H1 (cell line): ENCODE results near the gene COQ9. TPM values are rescaled to one million over a fixed set of nuclear protein-coding genes. Genes with fewer than 3 reads are reported as not detected.
A peak's percentile ranks its signal among the peaks of the same experiment; 100 is the strongest.

Experiments
- CTCF ChIA-PET: fragments of 300-600 bp; sonication (Branson Sonifier 250); formaldehyde crosslinking; loops from one replicate; lab custom pipeline; 2021; ENCODE audit not compliant: partially characterized antibody; lab: Charles Lee
- POLR2A ChIA-PET: fragments of 300-600 bp; sonication (Branson Sonifier 250); formaldehyde crosslinking; loops from one replicate; lab custom pipeline; 2021; ENCODE audit warnings: inconsistent platforms; ENCODE audit not compliant: partially characterized antibody; lab: Charles Lee
- DNase-seq, 2 experiments: peaks; one replicate each; pipeline versions ENCODE4 v3.0.0 to v3.0.0-alpha.2; 2010 to 2022; ENCODE audit warnings: low spot score in 2 of 2, low read depth in 1 of 2, mixed read lengths in 1 of 2
- FAIRE-seq: peaks from 2 replicates; lab custom pipeline; 2011; peaks lifted over from hg19 to GRCh38; lab: Jason Lieb, UNC
- H2AFZ ChIP-seq: 2 replicates; pipeline ENCODE4 v1.8.1; 2012; ENCODE audit warnings: low read length, inconsistent platforms
- H2AK5ac ChIP-seq: 2 replicates; pipeline ENCODE4 v1.6.1; 2013; ENCODE audit warnings: low read depth, low read length
- H2BK120ac ChIP-seq: replicated peaks from 2 replicates; pipeline ENCODE3; 2013; ENCODE audit warnings: low read depth, low read length, inconsistent platforms
- H2BK12ac ChIP-seq: 2 replicates; pipeline ENCODE4 v1.6.1; 2013; ENCODE audit warnings: low read depth, low read length
- H2BK15ac ChIP-seq: 2 replicates; pipeline ENCODE4 v1.6.1; 2013; ENCODE audit warnings: low read length
- H2BK20ac ChIP-seq: 2 replicates; pipeline ENCODE4 v1.6.1; 2013; ENCODE audit warnings: low read length
- H2BK5ac ChIP-seq: 2 replicates; pipeline ENCODE4 v1.6.1; 2013; ENCODE audit warnings: low read depth, low read length
- H3K14ac ChIP-seq: 2 replicates; pipeline ENCODE4 v1.6.1; 2013; ENCODE audit warnings: inconsistent platforms; ENCODE audit not compliant: insufficient read length
- H3K18ac ChIP-seq: 2 replicates; pipeline ENCODE4 v1.6.1; 2013; ENCODE audit warnings: low read length; ENCODE audit errors: extremely low read depth
- H3K23ac ChIP-seq: 2 replicates; pipeline ENCODE4 v1.6.1; 2013; ENCODE audit warnings: inconsistent platforms; ENCODE audit not compliant: insufficient read length
- H3K23me2 ChIP-seq: 2 replicates; pipeline ENCODE4 v1.6.1; 2013; ENCODE audit warnings: low read depth, low read length
- H3K27ac ChIP-seq: 2 replicates; pipeline ENCODE4 v1.6.1; 2011; ENCODE audit warnings: low read depth, low read length, inconsistent platforms
- H3K27me3 ChIP-seq, 4 experiments: replicated peaks in 1 of 4; 1 replicate in 1 of 4; 2 replicates in 3 of 4; pipeline versions ENCODE4 v1.6.1 to v1.8.1; 2011 to 2013; ENCODE audit warnings: low read length in 3 of 4, mild to moderate bottlenecking in 3 of 4, inconsistent platforms in 2 of 4, mixed read lengths in 2 of 4, moderate library complexity in 1 of 4; ENCODE audit not compliant: control insufficient read depth in 3 of 4, insufficient read depth in 3 of 4; ENCODE audit errors: extremely low read depth in 1 of 4
- H3K36me3 ChIP-seq, 4 experiments: 2 replicates each; pipeline versions ENCODE4 v1.6.1 to v1.8.1; 2011 to 2013; ENCODE audit warnings: mild to moderate bottlenecking in 4 of 4, low read length in 3 of 4, moderate library complexity in 2 of 4, control low read depth in 1 of 4, inconsistent platforms in 1 of 4; ENCODE audit not compliant: insufficient read depth in 4 of 4, control insufficient read depth in 2 of 4
- H3K4ac ChIP-seq: replicated peaks from 2 replicates; pipeline ENCODE3; 2013; ENCODE audit warnings: low read length, low read depth, mixed read lengths, inconsistent platforms; ENCODE audit not compliant: insufficient read length
- H3K4me1 ChIP-seq, 4 experiments: replicated peaks in 1 of 4; 1 replicate in 1 of 4; 2 replicates in 3 of 4; pipeline versions ENCODE4 v1.6.1 to v1.8.1; 2011 to 2013; ENCODE audit warnings: low read length in 3 of 4, inconsistent platforms in 2 of 4, mixed read lengths in 1 of 4; ENCODE audit not compliant: insufficient read depth in 4 of 4, control insufficient read depth in 3 of 4
- H3K4me2 ChIP-seq, 2 experiments: 2 replicates each; pipeline versions ENCODE4 v1.6.1 to v1.8.1; 2011 to 2013; ENCODE audit warnings: low read depth in 2 of 2, low read length in 2 of 2, control low read depth in 1 of 2, inconsistent platforms in 1 of 2, mild to moderate bottlenecking in 1 of 2; ENCODE audit not compliant: insufficient read depth in 1 of 2
- H3K4me3 ChIP-seq, 4 experiments: fragments of 200-600, 300-600 bp in 1 of 4; sonication (generic), shearing (Covaris generic), sonication (Bioruptor Twin) in 1 of 4; 2 replicates each; pipeline versions ENCODE4 v1.5.1 to v1.8.1; 2011 to 2016; ENCODE audit warnings: low read length in 4 of 4, low read depth in 3 of 4, control low read depth in 2 of 4, inconsistent platforms in 2 of 4, mild to moderate bottlenecking in 2 of 4, mixed read lengths in 1 of 4, moderate library complexity in 1 of 4; ENCODE audit not compliant: insufficient read depth in 2 of 4; ENCODE audit errors: extremely low read depth in 1 of 4
- H3K56ac ChIP-seq: replicated peaks from 2 replicates; pipeline ENCODE3; 2013; ENCODE audit warnings: low read depth, mild to moderate bottlenecking, mixed read lengths, low read length, inconsistent platforms; ENCODE audit not compliant: insufficient read length
- H3K79me1 ChIP-seq: 2 replicates; pipeline ENCODE4 v1.6.1; 2013; ENCODE audit warnings: low read depth, low read length, control low read depth
- H3K79me2 ChIP-seq, 2 experiments: 2 replicates each; pipeline versions ENCODE4 v1.6.1 to v1.8.1; 2012 to 2013; ENCODE audit warnings: low read length in 2 of 2, mild to moderate bottlenecking in 2 of 2, inconsistent platforms in 1 of 2; ENCODE audit not compliant: insufficient read depth in 2 of 2, control insufficient read depth in 1 of 2
- H3K9ac ChIP-seq, 4 experiments: replicated peaks in 1 of 4; 1 replicate in 1 of 4; 2 replicates in 3 of 4; pipeline versions ENCODE4 v1.6.1 to v1.8.1; 2011 to 2013; ENCODE audit warnings: low read depth in 3 of 4, low read length in 3 of 4, control low read depth in 2 of 4, mild to moderate bottlenecking in 2 of 4, moderate library complexity in 2 of 4, inconsistent platforms in 1 of 4; ENCODE audit errors: extremely low read depth in 1 of 4
- H3K9me3 ChIP-seq, 2 experiments: 2 replicates each; pipeline versions ENCODE4 v1.6.1 to v1.8.1; 2012 to 2013; ENCODE audit warnings: mild to moderate bottlenecking in 2 of 2, moderate library complexity in 2 of 2, control low read depth in 1 of 2, inconsistent platforms in 1 of 2, low read depth in 1 of 2, low read length in 1 of 2, mixed read lengths in 1 of 2; ENCODE audit not compliant: insufficient read depth in 2 of 2
- H4K20me1 ChIP-seq, 2 experiments: replicated peaks in 1 of 2; 2 replicates each; pipeline versions ENCODE3 to v1.8.1; 2011 to 2013; ENCODE audit warnings: inconsistent platforms in 2 of 2, low read length in 2 of 2, mild to moderate bottlenecking in 1 of 2; ENCODE audit not compliant: insufficient read depth in 2 of 2, control insufficient read depth in 1 of 2
- H4K5ac ChIP-seq: 2 replicates; pipeline ENCODE4 v1.6.1; 2013; ENCODE audit warnings: low read length, low read depth, mixed read lengths, inconsistent platforms; ENCODE audit not compliant: insufficient read length
- H4K8ac ChIP-seq: 2 replicates; pipeline ENCODE4 v1.8.0; 2013; ENCODE audit warnings: mild to moderate bottlenecking, moderate library complexity, low read length, inconsistent platforms; ENCODE audit not compliant: insufficient read depth; ENCODE audit errors: extremely low read depth
- H4K91ac ChIP-seq: replicated peaks from 2 replicates; pipeline ENCODE3; 2013; ENCODE audit warnings: low read length, mixed read lengths, inconsistent platforms; ENCODE audit not compliant: insufficient read length
- BACH1 ChIP-seq: IDR thresholded peaks from 2 replicates; pipeline ENCODE4 v1.6.1; 2012; ENCODE audit warnings: low read length, improper control_type of control experiment
- BRCA1 ChIP-seq: IDR thresholded peaks from 2 replicates; pipeline ENCODE4 v1.6.1; 2012; ENCODE audit warnings: low read depth, low read length, improper control_type of control experiment
- CEBPB ChIP-seq: IDR thresholded peaks from 2 replicates; pipeline ENCODE4 v1.6.1; 2012; ENCODE audit warnings: low read depth, low read length
- FOSL1 ChIP-seq: IDR thresholded peaks from 2 replicates; pipeline ENCODE4 v1.6.1; 2011; ENCODE audit warnings: mild to moderate bottlenecking, low read depth, low read length, moderate library complexity; ENCODE audit not compliant: insufficient read depth
- GABPA ChIP-seq: IDR thresholded peaks from 2 replicates; pipeline ENCODE4 v1.6.1; 2011; ENCODE audit warnings: mild to moderate bottlenecking, low read length, moderate library complexity, borderline replicate concordance; ENCODE audit not compliant: insufficient read depth
- MAFK ChIP-seq: IDR thresholded peaks from 2 replicates; pipeline ENCODE4 v1.6.1; 2012; ENCODE audit warnings: low read depth, mild to moderate bottlenecking, improper control_type of control experiment, low read length
- SIX5 ChIP-seq: IDR thresholded peaks from 2 replicates; pipeline ENCODE4 v1.6.1; 2011; ENCODE audit warnings: mild to moderate bottlenecking, low read depth, low read length
- SP4 ChIP-seq: IDR thresholded peaks from 2 replicates; pipeline ENCODE4 v1.6.1; 2012; ENCODE audit warnings: low read length, inconsistent platforms
- SRF ChIP-seq: IDR thresholded peaks from 2 replicates; pipeline ENCODE4 v1.6.1; 2011; ENCODE audit warnings: mild to moderate bottlenecking, low read depth, low read length, moderate library complexity
- TEAD4 ChIP-seq: IDR thresholded peaks from 2 replicates; pipeline ENCODE4 v1.6.1; 2012; ENCODE audit warnings: low read depth, low read length, inconsistent platforms, mixed read lengths
- WGBS, 2 experiments: shearing (Covaris generic) in 1 of 2; methylation state at CpG; one replicate each; pipeline versions ENCODE4 v1.1.6 to v1.1.7; 2013 to 2015; ENCODE audit warnings: low lambda C conversion rate in 2 of 2, mixed read lengths in 2 of 2, inconsistent platforms in 1 of 2, low coverage in 1 of 2, missing lambda C conversion rate in 1 of 2; ENCODE audit not compliant: insufficient replicate concordance in 2 of 2, insufficient coverage in 1 of 2, insufficient read length in 1 of 2; ENCODE audit errors: extremely low coverage in 1 of 2, missing lambda C conversion rate in 1 of 2; 5-methylcytosine and 5-hydroxymethylcytosine counted together
- polyA plus RNA-seq, 7 experiments: library from polyadenylated mRNA; depleted of rRNA in 3 of 7; stranded (reverse) in 5 of 7; unstranded in 2 of 7; fragments of >200 nt in 5 of 7; fragments of 200-250 nt in 2 of 7; gene quantifications; 1 replicate in 5 of 7; 2 replicates in 1 of 7; 4 replicates in 1 of 7; pipeline versions ENCODE4 v1.2.1 to v1.2.3, GENCODE V29; 2011 to 2013; ENCODE audit warnings: missing spikeins in 2 of 7, mixed read lengths in 2 of 7
- total RNA-seq: library from RNA; stranded (reverse); fragmentation: NEBNext Ultra II Directional; extraction: Animal tissue kit (Norgen Biotek cat#: 25700); gene quantifications from 2 replicates; pipeline ENCODE4 v1.2.1, GENCODE V29; 2021
- TF ChIP-seq, protein P1 (sequence below), 3 experiments: IDR thresholded peaks; 1 replicate in 2 of 3; 2 replicates in 1 of 3; pipeline versions ENCODE4 v1.5.1 to v1.6.1; 2011; ENCODE audit warnings: low read length in 3 of 3, mild to moderate bottlenecking in 3 of 3, inconsistent platforms in 2 of 3, low read depth in 1 of 3, moderate library complexity in 1 of 3; ENCODE audit not compliant: insufficient read depth in 1 of 3; ENCODE audit errors: control extremely low read depth in 1 of 3

Gene COQ9
- total and polyA plus RNA-seq, 2 of the 8 experiments (the other 6 are each of a cell fraction or from before 2014, with no cell fraction given) = 33.3 to 60.3 TPM

DNA sequence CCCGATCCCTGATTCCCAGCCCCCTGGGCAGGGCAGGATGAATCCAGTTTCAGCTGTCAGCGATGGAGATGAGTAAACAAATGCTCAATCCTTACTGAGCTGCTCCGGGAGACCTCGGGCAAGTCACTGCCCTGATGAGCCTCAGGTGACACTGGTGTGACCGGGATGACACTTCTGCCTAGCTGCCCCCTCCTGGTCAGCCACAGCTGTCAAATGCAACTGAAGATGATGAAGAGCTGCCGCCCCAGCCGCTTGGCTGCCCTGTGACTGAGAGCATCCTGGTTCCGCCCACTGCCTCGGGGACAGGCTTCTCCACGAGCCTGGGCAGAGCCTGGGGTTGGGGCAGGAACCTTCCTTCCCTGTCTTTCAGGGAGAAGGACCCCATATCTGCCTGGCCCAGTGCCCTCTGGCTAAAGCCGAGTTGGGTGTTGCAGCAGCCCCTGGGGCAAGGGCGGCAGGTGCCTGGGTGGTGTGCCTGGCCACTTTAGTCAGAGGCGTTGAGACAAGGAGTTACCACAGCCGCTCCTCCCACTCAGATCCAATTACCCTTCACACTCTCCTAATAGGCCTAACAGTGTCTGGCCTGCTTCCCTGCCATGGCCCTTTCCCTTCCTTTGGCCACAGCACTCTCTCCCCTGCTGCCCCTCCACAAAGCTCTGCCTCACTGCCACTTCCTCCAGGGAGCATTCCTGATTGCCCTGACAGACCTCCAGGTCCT, 37.2 kb upstream of the COQ9 start:
- Histone ChIP-seq H3K9ac (no peak overlapping the region), H4K5ac (no peak overlapping the region), H4K91ac (no peak overlapping the region), H2BK12ac (no peak overlapping the region), H4K20me1 (peaks cover 0 to 4% of the 10 kb centered on the region in 2 experiments), H3K4me2 (no peak overlapping the region), H2AFZ (no peak overlapping the region), H3K23ac (no peak overlapping the region), H3K36me3 (no peaks in the 10 kb centered on the region), H3K9me3 (no peaks in the 10 kb centered on the region; a peak in 1 of 4 replicates), H3K23me2 (peaks cover 9% of the 10 kb centered on the region; the same call in 1 of the 2 replicates), H2BK120ac (no peak overlapping the region), H2AK5ac (no peak overlapping the region), H3K56ac (no peak overlapping the region), H3K79me1 (no peaks in the 10 kb centered on the region), H3K18ac (no peak overlapping the region), H3K27ac (no peak overlapping the region), H3K4ac (no peak overlapping the region), H3K79me2 (no peaks in the 10 kb centered on the region), H3K14ac (no peak overlapping the region), H3K27me3 (no peaks in the 10 kb centered on the region), H2BK5ac (no peak overlapping the region), H2BK15ac (no peak overlapping the region), H3K4me3 (no peak overlapping the region), H4K8ac (peak overlapping the region; percentile 57; the same call in 1 of the 2 replicates), H2BK20ac (no peak overlapping the region), H3K4me1 (no peaks in the 10 kb centered on the region; a peak in 2 of 7 replicates)
- FAIRE-seq (no peak), DNase-seq (no peak)
- ChIA-PET POLR2A (no interaction called here), CTCF (interaction anchor here (0.6 to 19.2 kb wide), 5 partner anchors 9 to 1492 kb away, joined by 3 to 513 read pairs (median 5); no protein-coding TSS in a partner anchor)
- 80% methylated on average over 14 of the region's 14 CpGs; no CpG with 5 or more reads in 1 of the 2 experiments for WGBS, 2 experiments
- TF ChIP-seq MAFK (no peak), FOSL1 (no peak), BRCA1 (no peak), GABPA (no peak), SRF (no peak), CEBPB (no peak), SIX5 (no peak), TEAD4 (no peak), SP4 (no peak), BACH1 (no peak)
- TF ChIP-seq, protein P1, sequence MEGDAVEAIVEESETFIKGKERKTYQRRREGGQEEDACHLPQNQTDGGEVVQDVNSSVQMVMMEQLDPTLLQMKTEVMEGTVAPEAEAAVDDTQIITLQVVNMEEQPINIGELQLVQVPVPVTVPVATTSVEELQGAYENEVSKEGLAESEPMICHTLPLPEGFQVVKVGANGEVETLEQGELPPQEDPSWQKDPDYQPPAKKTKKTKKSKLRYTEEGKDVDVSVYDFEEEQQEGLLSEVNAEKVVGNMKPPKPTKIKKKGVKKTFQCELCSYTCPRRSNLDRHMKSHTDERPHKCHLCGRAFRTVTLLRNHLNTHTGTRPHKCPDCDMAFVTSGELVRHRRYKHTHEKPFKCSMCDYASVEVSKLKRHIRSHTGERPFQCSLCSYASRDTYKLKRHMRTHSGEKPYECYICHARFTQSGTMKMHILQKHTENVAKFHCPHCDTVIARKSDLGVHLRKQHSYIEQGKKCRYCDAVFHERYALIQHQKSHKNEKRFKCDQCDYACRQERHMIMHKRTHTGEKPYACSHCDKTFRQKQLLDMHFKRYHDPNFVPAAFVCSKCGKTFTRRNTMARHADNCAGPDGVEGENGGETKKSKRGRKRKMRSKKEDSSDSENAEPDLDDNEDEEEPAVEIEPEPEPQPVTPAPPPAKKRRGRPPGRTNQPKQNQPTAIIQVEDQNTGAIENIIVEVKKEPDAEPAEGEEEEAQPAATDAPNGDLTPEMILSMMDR (IDR thresholded peaks at IDR 0.05; ENCODE audit: control extremely low read depth in 1 of 3, insufficient read depth in 1 of 3, low read depth in 1 of 3, low read length in 3 of 3) = no peak
